Measurements from ENCODE around the gene C11orf24. TPM values are rescaled to one million over a fixed set of nuclear protein-coding genes. Genes with fewer than 3 reads are reported as not detected.

The C11orf24 gene
- 5.9 TPM for total RNA-seq
- polyA plus RNA-seq, result 17.7 TPM
- long read RNA-seq, donor 1, result 0 reads
- long read RNA-seq, donor 2, result 0 reads
- long read RNA-seq, donor 3, partial matches to known transcripts, result 0 of 6 reads
- long read RNA-seq, donor 3, other reads (novel, unspliced or antisense), result 0 of 6 reads
- long read RNA-seq, donor 4, result 0 reads
- long read RNA-seq, donor 5, partial matches to known transcripts, result 0 of 1 reads
- long read RNA-seq, donor 5, other reads (novel, unspliced or antisense), result 0 of 1 reads
- long read RNA-seq, donor 6, transcript C11orf24-201 (4 exons, 2,063 nt), result major isoform, 6 of 6 reads
- long read RNA-seq, donor 6, partial matches to known transcripts, result 0 of 6 reads
- long read RNA-seq, donor 6, other reads (novel, unspliced or antisense), result 0 of 6 reads
- long read RNA-seq, donor 7, partial matches to known transcripts, result 0 of 1 reads
- long read RNA-seq, donor 7, other reads (novel, unspliced or antisense), result 0 of 1 reads
- long read RNA-seq, donor 8, partial matches to known transcripts, result 0 of 2 reads
- long read RNA-seq, donor 8, other reads (novel, unspliced or antisense), result 0 of 2 reads
- long read RNA-seq, donor 9, partial matches to known transcripts, result 0 of 2 reads
- long read RNA-seq, donor 9, other reads (novel, unspliced or antisense), result 0 of 2 reads
- long read RNA-seq, donor 10, partial matches to known transcripts, result 0 of 2 reads
- long read RNA-seq, donor 10, other reads (novel, unspliced or antisense), result 0 of 2 reads

DNA sequence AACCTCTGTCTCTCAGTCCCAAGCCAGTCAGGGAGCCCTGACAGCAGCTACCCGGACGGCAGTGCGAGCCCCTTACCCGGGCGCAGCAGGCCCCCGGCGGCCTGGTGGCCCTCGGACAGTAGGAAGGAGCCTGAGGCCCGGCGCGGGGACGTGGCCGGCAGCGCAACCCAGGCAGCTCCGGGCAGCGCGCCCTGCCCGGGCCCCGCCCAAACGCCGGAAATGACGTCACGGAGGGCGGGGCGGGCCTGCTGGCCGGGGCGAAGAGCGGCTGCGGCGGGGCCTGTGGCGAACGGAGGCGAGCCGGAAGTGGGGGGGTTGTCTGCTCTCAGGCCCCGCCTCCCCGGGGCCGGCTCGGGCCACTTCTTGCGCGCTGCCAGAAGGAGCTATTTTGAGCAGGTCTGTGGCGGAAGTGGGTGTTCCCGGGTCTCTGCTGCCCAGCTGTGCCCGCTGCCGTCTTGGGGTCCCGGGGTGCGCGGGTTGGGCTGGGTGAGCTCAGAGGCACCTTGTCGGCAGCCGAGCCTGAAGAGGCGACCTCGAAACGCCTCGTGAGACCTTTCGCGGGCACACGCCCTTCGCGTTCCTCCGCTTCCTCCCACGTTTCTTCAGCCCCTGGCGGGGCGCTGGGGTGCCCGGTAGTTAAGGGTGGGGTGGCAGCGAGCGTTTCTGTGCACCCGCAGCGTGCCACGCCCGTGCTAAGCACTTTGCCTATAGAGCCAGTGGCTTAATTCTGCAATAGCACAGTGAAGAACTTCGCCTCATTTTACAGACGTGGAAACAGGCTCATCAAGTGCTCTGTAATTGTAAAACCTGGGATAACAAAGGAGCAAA lies at the start of gene C11orf24:
TSS of gene C11orf24 (minus strand) at position 193 of the 828 bp plus-strand sequence. CDS start 8,206 bp downstream, outside the sequence.
- no peaks in the 10 kb centered on the region for H3K27me3 ChIP-seq (ENCODE audit: control insufficient read depth in 2 of 2, insufficient read depth in 1 of 2, low read length in 1 of 2)
- under 1% methylated on average over 71 of the region's 71 CpGs for WGBS
- peak within 1 kb of the TSS; percentile 89 to 97 for H3K27ac ChIP-seq (ENCODE audit: low read depth in 1 of 2, low read length in 1 of 2)
- H3K4me1 ChIP-seq (ENCODE audit: control insufficient read depth in 2 of 2, insufficient read depth in 2 of 2, low read length in 2 of 2), result peaks cover 5 to 15% of the 10 kb centered on the region in 2 donors
- H3K36me3 ChIP-seq (ENCODE audit: control insufficient read depth in 2 of 2, insufficient read depth in 2 of 2, low read length in 1 of 2), result peaks cover 0 to 8% of the 10 kb centered on the region in 2 donors
- peak; percentile 68 to 94 (median 88) for DNase-seq (ENCODE audit: low read depth in 6 of 9, low spot score in 9 of 9)
- peak within 1 kb of the TSS; percentile 77 to 81 for H3K4me3 ChIP-seq (ENCODE audit: low read length in 2 of 2)
- H3K9me3 ChIP-seq (ENCODE audit: control insufficient read depth in 2 of 2, insufficient read depth in 1 of 2, low read length in 1 of 2), result no peaks in the 10 kb centered on the region

GRCh38 chr11:68317147-68317785 lies 45.5 kb upstream of the C11orf24 start:
- 92% methylated on average over 15 of the region's 15 CpGs for WGBS
- DNase-seq (ENCODE audit: low read depth in 6 of 9, low spot score in 9 of 9), result no peak
- Histone ChIP-seq H3K27me3 (ENCODE audit: control insufficient read depth in 2 of 2, insufficient read depth in 1 of 2, low read length in 1 of 2) (peaks cover 0 to 5% of the 10 kb centered on the region in 2 donors), H3K27ac (ENCODE audit: low read depth in 1 of 2, low read length in 1 of 2) (no peak overlapping the region), H3K4me1 (ENCODE audit: control insufficient read depth in 2 of 2, insufficient read depth in 2 of 2, low read length in 2 of 2) (peaks cover 17 to 36% of the 10 kb centered on the region in 2 donors), H3K9me3 (ENCODE audit: control insufficient read depth in 2 of 2, insufficient read depth in 1 of 2, low read length in 1 of 2) (peaks cover 0 to 6% of the 10 kb centered on the region in 2 donors), H3K4me3 (ENCODE audit: low read length in 2 of 2) (no peak overlapping the region), H3K36me3 (ENCODE audit: control insufficient read depth in 2 of 2, insufficient read depth in 2 of 2, low read length in 1 of 2) (no peaks in the 10 kb centered on the region)

DNA sequence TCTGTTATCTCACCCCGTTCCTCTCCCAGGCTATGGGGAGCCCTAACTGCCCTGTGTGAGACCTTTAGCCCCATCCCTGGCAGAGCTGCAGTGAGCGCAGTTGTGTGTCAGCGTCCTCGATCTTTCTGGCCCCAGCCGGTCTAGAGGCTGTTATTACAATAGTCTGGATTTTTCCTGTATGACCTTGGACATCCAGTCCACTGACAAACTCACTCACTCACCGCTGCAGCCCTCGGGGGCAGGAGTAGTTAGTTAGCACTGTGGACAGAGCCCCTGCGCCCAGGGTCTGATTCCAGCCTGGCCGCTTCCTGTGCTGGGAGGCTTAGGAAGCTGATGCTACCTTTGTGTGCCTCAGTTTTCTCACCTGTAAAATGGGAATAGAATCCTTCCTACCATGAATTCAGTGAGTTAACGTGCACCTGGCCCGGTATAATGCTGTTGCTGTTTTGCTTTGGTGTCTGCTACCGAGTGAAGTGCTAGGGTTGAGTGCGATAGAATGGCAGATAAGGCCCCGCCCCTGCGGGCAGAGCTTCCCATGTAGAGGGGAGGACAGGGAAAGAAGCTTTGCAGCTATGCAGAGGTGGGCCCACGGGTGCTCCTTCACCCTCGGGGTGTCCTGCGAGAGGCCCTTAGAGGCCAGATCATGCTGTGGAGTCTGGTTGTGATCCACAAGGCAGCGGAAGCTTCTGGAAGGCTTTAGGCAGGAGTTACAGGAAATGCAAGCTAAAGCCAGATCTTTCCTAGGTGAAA lies 43.6 kb upstream of the C11orf24 start:
- no peaks in the 10 kb centered on the region for H3K36me3 ChIP-seq (ENCODE audit: control insufficient read depth in 2 of 2, insufficient read depth in 2 of 2, low read length in 1 of 2)
- WGBS, result 86% methylated on average over 19 of the region's 19 CpGs
- peaks cover 20 to 46% of the 10 kb centered on the region in 2 donors for H3K4me1 ChIP-seq (ENCODE audit: control insufficient read depth in 2 of 2, insufficient read depth in 2 of 2, low read length in 2 of 2)
- H3K27ac ChIP-seq (ENCODE audit: low read depth in 1 of 2, low read length in 1 of 2), result peak overlapping the region in 1 of 2 donors; percentile 80
- H3K9me3 ChIP-seq (ENCODE audit: control insufficient read depth in 2 of 2, insufficient read depth in 1 of 2, low read length in 1 of 2), result peaks cover 0 to 11% of the 10 kb centered on the region in 2 donors
- DNase-seq (ENCODE audit: low read depth in 6 of 9, low spot score in 9 of 9), result peak in 3 of 9 donors; percentile 33 to 67 (median 55)
- no peak overlapping the region for H3K4me3 ChIP-seq (ENCODE audit: low read length in 2 of 2)
- peaks cover 0 to 10% of the 10 kb centered on the region in 2 donors for H3K27me3 ChIP-seq (ENCODE audit: control insufficient read depth in 2 of 2, insufficient read depth in 1 of 2, low read length in 1 of 2)

GRCh38 chr11:68314203-68315170 lies 42.7 kb upstream of the C11orf24 start:
- peak in 1 of 9 donors; percentile 63 for DNase-seq (ENCODE audit: low read depth in 6 of 9, low spot score in 9 of 9)
- peak overlapping the region; percentile 62 to 83 for H3K4me3 ChIP-seq (ENCODE audit: low read length in 2 of 2)
- H3K27ac ChIP-seq (ENCODE audit: low read depth in 1 of 2, low read length in 1 of 2), result peak overlapping the region; percentile 64 to 80
- WGBS, result 30% methylated on average over 27 of the region's 27 CpGs
- H3K36me3 ChIP-seq (ENCODE audit: control insufficient read depth in 2 of 2, insufficient read depth in 2 of 2, low read length in 1 of 2), result no peaks in the 10 kb centered on the region
- H3K9me3 ChIP-seq (ENCODE audit: control insufficient read depth in 2 of 2, insufficient read depth in 1 of 2, low read length in 1 of 2), result peaks cover 0 to 11% of the 10 kb centered on the region in 2 donors
- H3K27me3 ChIP-seq (ENCODE audit: control insufficient read depth in 2 of 2, insufficient read depth in 1 of 2, low read length in 1 of 2), result peaks cover 0 to 10% of the 10 kb centered on the region in 2 donors
- H3K4me1 ChIP-seq (ENCODE audit: control insufficient read depth in 2 of 2, insufficient read depth in 2 of 2, low read length in 2 of 2), result peaks cover 20 to 46% of the 10 kb centered on the region in 2 donors

DNA sequence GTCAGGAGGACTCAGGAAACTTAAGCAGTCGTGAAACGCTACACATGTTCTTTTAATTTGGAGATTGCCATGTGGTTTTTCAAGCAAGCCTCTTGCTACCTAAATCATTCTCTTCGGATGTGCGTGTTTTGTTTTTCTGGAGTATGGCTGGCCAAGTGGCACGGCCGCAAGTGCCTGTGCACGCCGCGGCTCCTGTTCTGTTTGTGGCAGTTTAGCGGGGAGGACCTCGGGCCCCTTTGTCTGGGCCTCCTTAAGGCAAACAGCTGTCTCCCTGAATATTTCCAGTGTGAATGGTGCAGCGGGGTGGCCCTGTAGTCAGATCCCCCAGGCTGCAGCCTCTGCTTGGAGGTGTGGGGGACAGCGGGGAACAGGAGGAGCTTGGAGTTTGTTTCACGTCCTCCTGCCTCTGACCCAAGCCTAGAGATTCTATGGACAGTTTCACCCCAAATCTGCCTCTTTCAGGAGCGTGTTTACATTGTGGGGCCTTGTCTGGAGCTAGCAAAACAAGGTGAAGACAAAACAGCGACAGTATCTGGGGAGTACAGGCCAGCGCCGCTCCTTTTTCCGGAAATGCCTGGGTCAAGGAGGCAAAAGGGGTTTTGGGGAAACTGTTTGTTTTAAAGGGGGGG lies 41.9 kb upstream of the C11orf24 start:
- H3K4me1 ChIP-seq (ENCODE audit: control insufficient read depth in 2 of 2, insufficient read depth in 2 of 2, low read length in 2 of 2), result peaks cover 20 to 46% of the 10 kb centered on the region in 2 donors
- H3K27ac ChIP-seq (ENCODE audit: low read depth in 1 of 2, low read length in 1 of 2), result peak overlapping the region; percentile 25 to 39
- peaks cover 0 to 11% of the 10 kb centered on the region in 2 donors for H3K9me3 ChIP-seq (ENCODE audit: control insufficient read depth in 2 of 2, insufficient read depth in 1 of 2, low read length in 1 of 2)
- H3K27me3 ChIP-seq (ENCODE audit: control insufficient read depth in 2 of 2, insufficient read depth in 1 of 2, low read length in 1 of 2), result peaks cover 0 to 10% of the 10 kb centered on the region in 2 donors
- peak in 1 of 9 donors; percentile 52 for DNase-seq (ENCODE audit: low read depth in 6 of 9, low spot score in 9 of 9)
- no peaks in the 10 kb centered on the region for H3K36me3 ChIP-seq (ENCODE audit: control insufficient read depth in 2 of 2, insufficient read depth in 2 of 2, low read length in 1 of 2)
- peak overlapping the region; percentile 62 to 83 for H3K4me3 ChIP-seq (ENCODE audit: low read length in 2 of 2)
- WGBS, result 9% methylated on average over 19 of the region's 19 CpGs

GRCh38 chr11:68312780-68313573 lies 41.2 kb upstream of the C11orf24 start:
- Histone ChIP-seq H3K4me3 (ENCODE audit: low read length in 2 of 2) (peak overlapping the region; percentile 62 to 83), H3K27me3 (ENCODE audit: control insufficient read depth in 2 of 2, insufficient read depth in 1 of 2, low read length in 1 of 2) (peaks cover 0 to 10% of the 10 kb centered on the region in 2 donors), H3K9me3 (ENCODE audit: control insufficient read depth in 2 of 2, insufficient read depth in 1 of 2, low read length in 1 of 2) (peaks cover 0 to 11% of the 10 kb centered on the region in 2 donors), H3K36me3 (ENCODE audit: control insufficient read depth in 2 of 2, insufficient read depth in 2 of 2, low read length in 1 of 2) (no peaks in the 10 kb centered on the region), H3K27ac (ENCODE audit: low read depth in 1 of 2, low read length in 1 of 2) (peak overlapping the region in 1 of 2 donors; percentile 39), H3K4me1 (ENCODE audit: control insufficient read depth in 2 of 2, insufficient read depth in 2 of 2, low read length in 2 of 2) (peaks cover 20 to 46% of the 10 kb centered on the region in 2 donors)
- DNase-seq (ENCODE audit: low read depth in 6 of 9, low spot score in 9 of 9), result no peak
- WGBS, result under 1% methylated on average over 102 of the region's 102 CpGs

All from thymus (tissue), 14 donors.